Caco-2 (cell line): ENCODE results near the gene FAM234A. TPM values are rescaled to one million over a fixed set of nuclear protein-coding genes. Genes with fewer than 3 reads are reported as not detected.

ENCODE experiments used
- BruUV-seq: library from RNA; stranded (reverse); fragments of 400-500 nt; replicated peaks from 2 replicates; lab custom pipeline; 2021; lab: Mats Ljungman, UMichigan
- CTCF ChIA-PET: fragments of 300-600 bp; sonication (Branson Sonifier 250); formaldehyde crosslinking; loops from one replicate; lab custom pipeline; 2022; ENCODE audit warnings: antibody characterized with exemption; lab: Charles Lee
- POLR2A ChIA-PET: fragments of 300-600 bp; sonication (Branson Sonifier 250); formaldehyde crosslinking; loops from one replicate; lab custom pipeline; 2022; ENCODE audit warnings: antibody characterized with exemption; lab: Charles Lee
- DNase-seq, 2 experiments: peaks; one replicate each; pipeline versions ENCODE4 v3.0.0 to v3.0.0-alpha.2; 2020 to 2022
- H3K27me3 ChIP-seq: replicated peaks from 2 replicates; pipeline ENCODE4 v1.6.0; 2011; ENCODE audit warnings: low read length; ENCODE audit not compliant: control insufficient read depth, insufficient read depth
- H3K36me3 ChIP-seq: 2 replicates; pipeline ENCODE4 v1.5.1; 2011; ENCODE audit warnings: low read length; ENCODE audit not compliant: control insufficient read depth, insufficient read depth
- H3K4me1 ChIP-seq: fragments of 250-450 bp; sonication (Bioruptor Pico); 2 replicates; pipeline ENCODE4 v1.5.1; 2020; ENCODE audit warnings: mild to moderate bottlenecking
- H3K4me3 ChIP-seq: 2 replicates; pipeline ENCODE4 v1.5.1; 2011; ENCODE audit warnings: low read depth, mild to moderate bottlenecking, control low read depth, low read length
- H3K9me3 ChIP-seq: fragments of 250-450 bp; sonication (Bioruptor Pico); 2 replicates; pipeline ENCODE4 v1.5.1; 2020; ENCODE audit warnings: mild to moderate bottlenecking, moderate library complexity
- H3K27ac Mint-ChIP-seq: one replicate; pipeline ENCODE4 v1.8.0; 2022; ENCODE audit warnings: mixed read lengths; ENCODE audit not compliant: unreplicated experiment
- H3K27me3 Mint-ChIP-seq: one replicate; pipeline ENCODE4 v1.8.0; 2022; ENCODE audit warnings: mixed read lengths; ENCODE audit not compliant: insufficient read depth, unreplicated experiment
- H3K36me3 Mint-ChIP-seq: one replicate; pipeline ENCODE4 v1.8.0; 2022; ENCODE audit warnings: mild to moderate bottlenecking, mixed read lengths; ENCODE audit not compliant: insufficient read depth, unreplicated experiment
- H3K4me1 Mint-ChIP-seq: one replicate; pipeline ENCODE4 v1.8.0; 2022; ENCODE audit warnings: low read depth, mixed read lengths; ENCODE audit not compliant: unreplicated experiment
- H3K4me3 Mint-ChIP-seq: one replicate; pipeline ENCODE4 v1.8.0; 2022; ENCODE audit warnings: mild to moderate bottlenecking, moderate library complexity, mixed read lengths; ENCODE audit not compliant: unreplicated experiment
- H3K9me3 Mint-ChIP-seq: one replicate; pipeline ENCODE4 v1.8.0; 2022; ENCODE audit warnings: mixed read lengths; ENCODE audit not compliant: unreplicated experiment
- intact Hi-C: fragments of 100-400 bp; cut with micrococcal nuclease; formaldehyde crosslinking; loops from one replicate; pipeline ENCODE4 v1.10.0; 2022; ENCODE audit not compliant: unreplicated experiment
- total RNA-seq: library from RNA; stranded (reverse); gene quantifications from 2 replicates; pipeline ENCODE4 v1.2.3, GENCODE V29; 2022
- TF ChIP-seq, protein P1 (sequence below), 2 experiments: fragments of 200-600 bp in 1 of 2; IDR thresholded peaks; 1 replicate in 1 of 2; 2 replicates in 1 of 2; pipeline versions ENCODE4 v1.5.1 to v1.8.0; 2011 to 2022; ENCODE audit warnings: antibody characterized with exemption in 1 of 2, control low read depth in 1 of 2, inconsistent platforms in 1 of 2, low read depth in 1 of 2, low read length in 1 of 2, mild to moderate bottlenecking in 1 of 2, moderate library complexity in 1 of 2; ENCODE audit not compliant: insufficient read depth in 1 of 2, severe bottlenecking in 1 of 2, unreplicated experiment in 1 of 2

The FAM234A gene
- total RNA-seq, 1 experiment from 2014 or later, result 77.7 TPM

- H3K9me3 ChIP-seq, result no peaks in the 10 kb centered on the region
- Mint-ChIP-seq H3K4me1 (no peaks in the 10 kb centered on the region), H3K36me3 (peaks cover 32% of the 10 kb centered on the region), H3K27ac (no peak overlapping the region), H3K27me3 (no peaks in the 10 kb centered on the region), H3K4me3 (no peak overlapping the region), H3K9me3 (no peaks in the 10 kb centered on the region)
- no peaks in the 10 kb centered on the region; the same call in 1 of the 2 replicates for H3K36me3 ChIP-seq
- TF ChIP-seq, protein P1, sequence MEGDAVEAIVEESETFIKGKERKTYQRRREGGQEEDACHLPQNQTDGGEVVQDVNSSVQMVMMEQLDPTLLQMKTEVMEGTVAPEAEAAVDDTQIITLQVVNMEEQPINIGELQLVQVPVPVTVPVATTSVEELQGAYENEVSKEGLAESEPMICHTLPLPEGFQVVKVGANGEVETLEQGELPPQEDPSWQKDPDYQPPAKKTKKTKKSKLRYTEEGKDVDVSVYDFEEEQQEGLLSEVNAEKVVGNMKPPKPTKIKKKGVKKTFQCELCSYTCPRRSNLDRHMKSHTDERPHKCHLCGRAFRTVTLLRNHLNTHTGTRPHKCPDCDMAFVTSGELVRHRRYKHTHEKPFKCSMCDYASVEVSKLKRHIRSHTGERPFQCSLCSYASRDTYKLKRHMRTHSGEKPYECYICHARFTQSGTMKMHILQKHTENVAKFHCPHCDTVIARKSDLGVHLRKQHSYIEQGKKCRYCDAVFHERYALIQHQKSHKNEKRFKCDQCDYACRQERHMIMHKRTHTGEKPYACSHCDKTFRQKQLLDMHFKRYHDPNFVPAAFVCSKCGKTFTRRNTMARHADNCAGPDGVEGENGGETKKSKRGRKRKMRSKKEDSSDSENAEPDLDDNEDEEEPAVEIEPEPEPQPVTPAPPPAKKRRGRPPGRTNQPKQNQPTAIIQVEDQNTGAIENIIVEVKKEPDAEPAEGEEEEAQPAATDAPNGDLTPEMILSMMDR (IDR thresholded peaks at IDR 0.05; ENCODE audit: insufficient read depth in 1 of 2, low read depth in 1 of 2, low read length in 1 of 2, severe bottlenecking in 1 of 2, unreplicated experiment in 1 of 2), result no peak
- CTCF ChIA-PET, result no interaction called here
- no peak for DNase-seq
- no TSS peak for BruUV-seq
- H3K27me3 ChIP-seq, result no peaks in the 10 kb centered on the region
- H3K4me3 ChIP-seq, result no peak overlapping the region
- POLR2A ChIA-PET, result no interaction called here
- intact Hi-C loops, result no loop called here
- no peaks in the 10 kb centered on the region for H3K4me1 ChIP-seq
These were observed 80.2 kb downstream of the FAM234A start for GRCh38 chr16:314795-315299.

Other genes with a start within 250 kb of the FAM234A start
- gene POLR3K, start 181.2 kb upstream of the FAM234A start, total RNA-seq, result 29.3 and 32.4 TPM in 2 replicates
- gene SNRNP25, start 181.0 kb upstream of the FAM234A start, total RNA-seq, result 57.1 and 60.7 TPM in 2 replicates
- gene RHBDF1, start 162.2 kb upstream of the FAM234A start, total RNA-seq, result 62.3 and 65.8 TPM in 2 replicates
- 39.1 and 41.1 TPM in 2 replicates for gene MPG, start 156.6 kb upstream of the FAM234A start, total RNA-seq
- gene NPRL3, start 96.1 kb upstream of the FAM234A start, total RNA-seq, result 47.2 and 54.0 TPM in 2 replicates
- not detected in 2 replicates for gene HBZ, start 82.2 kb upstream of the FAM234A start, total RNA-seq
- gene HBM, start 68.8 kb upstream of the FAM234A start, total RNA-seq, result not detected in 2 replicates
- gene HBA2, start 61.9 kb upstream of the FAM234A start, total RNA-seq, result 2.1 TPM in 1 of 2 replicates, not detected in the other
- gene HBA1, start 58.1 kb upstream of the FAM234A start, total RNA-seq, result 3.6 and 8.6 TPM in 2 replicates
- gene HBQ1, start 54.4 kb upstream of the FAM234A start, total RNA-seq, result 7.0 and 9.2 TPM in 2 replicates
- gene LUC7L, start 5.4 kb upstream of the FAM234A start, total RNA-seq, result 80.7 and 86.1 TPM in 2 replicates
- gene RGS11, start 41.1 kb downstream of the FAM234A start, total RNA-seq, result 5.3 and 8.9 TPM in 2 replicates
- 1.9 and 2.1 TPM in 2 replicates for gene ARHGDIG, start 45.8 kb downstream of the FAM234A start, total RNA-seq
- 0.28 and 0.41 TPM in 2 replicates for gene PDIA2, start 48.3 kb downstream of the FAM234A start, total RNA-seq
- gene AXIN1, start 117.9 kb downstream of the FAM234A start, total RNA-seq, result 29.7 and 34.5 TPM in 2 replicates
- gene MRPL28, start 135.7 kb downstream of the FAM234A start, total RNA-seq, result 82.4 and 91.2 TPM in 2 replicates
- gene PGAP6, start 147.2 kb downstream of the FAM234A start, total RNA-seq, result 85.5 and 87.1 TPM in 2 replicates
- gene NME4, start 162.4 kb downstream of the FAM234A start, total RNA-seq, result 140 and 150 TPM in 2 replicates
- gene DECR2, start 167.1 kb downstream of the FAM234A start, total RNA-seq, result 50.2 and 52.6 TPM in 2 replicates
- 31.3 and 35.8 TPM in 2 replicates for gene RAB11FIP3, start 190.8 kb downstream of the FAM234A start, total RNA-seq